HL-60 (cell line): ENCODE data around the gene MTHFSD.

Experiments
- DNase-seq, 2 experiments: peaks; one replicate each; pipeline ENCODE4 v3.0.0-alpha.2; 2010 to 2020; ENCODE audit warnings: low read depth in 1 of 2, low spot score in 1 of 2
- H3K27ac ChIP-seq: fragments of 250-450 bp; sonication (Bioruptor Pico); replicated peaks from 2 replicates; pipeline ENCODE4 v1.5.1; 2020; ENCODE audit warnings: mild to moderate bottlenecking, moderate library complexity
- H3K27me3 ChIP-seq: fragments of 250-450 bp; sonication (Bioruptor Pico); 2 replicates; pipeline ENCODE4 v1.5.1; 2021; ENCODE audit warnings: mild to moderate bottlenecking, moderate library complexity; ENCODE audit not compliant: insufficient read depth, poor library complexity, severe bottlenecking
- H3K4me3 ChIP-seq: replicated peaks from 2 replicates; pipeline ENCODE4 v1.5.1; 2011; ENCODE audit warnings: mild to moderate bottlenecking, control low read depth, low read length; ENCODE audit not compliant: insufficient read depth
- CTCF ChIP-seq: IDR thresholded peaks from one replicate; pipeline ENCODE4 v1.5.1; 2011; ENCODE audit warnings: low read length, control low read depth, inconsistent platforms; ENCODE audit not compliant: insufficient read depth
- GABPA ChIP-seq: IDR thresholded peaks from 2 replicates; pipeline ENCODE4 v1.6.1; 2012; ENCODE audit warnings: low read depth
- POLR2AphosphoS5 ChIP-seq: IDR thresholded peaks from 2 replicates; pipeline ENCODE4 v1.6.1; 2012; ENCODE audit warnings: low read depth
- REST ChIP-seq: IDR thresholded peaks from 2 replicates; pipeline ENCODE4 v1.6.1; 2012; ENCODE audit warnings: low read depth; ENCODE audit not compliant: insufficient replicate concordance
- SPI1 ChIP-seq: IDR thresholded peaks from 2 replicates; pipeline ENCODE4 v1.6.1; 2012; ENCODE audit warnings: low read depth, mild to moderate bottlenecking, borderline replicate concordance

The MTHFSD gene

GRCh38 chr16:86515777-86516622, 39.0 kb downstream of the MTHFSD start:
- no peak for DNase-seq
- H3K4me3 ChIP-seq = no peak overlapping the region
- peaks cover 8% of the 10 kb centered on the region for H3K27me3 ChIP-seq
- no peak for TF ChIP-seq CTCF
- no peak for TF ChIP-seq POLR2AphosphoS5
- no peak for TF ChIP-seq GABPA
- TF ChIP-seq SPI1 = no peak
- no peak for TF ChIP-seq REST
- H3K27ac ChIP-seq = no peak overlapping the region

GRCh38 chr16:86515413-86515776, 39.6 kb downstream of the MTHFSD start:
- H3K27ac ChIP-seq = no peak overlapping the region
- no peak overlapping the region for H3K4me3 ChIP-seq
- TF ChIP-seq REST (no peak), POLR2AphosphoS5 (no peak), CTCF (no peak), SPI1 (no peak), GABPA (no peak)
- H3K27me3 ChIP-seq = peaks cover 8% of the 10 kb centered on the region
- no peak for DNase-seq

GRCh38 chr16:86514481-86515376, 40.3 kb downstream of the MTHFSD start:
- Histone ChIP-seq H3K27me3 (peaks cover 11% of the 10 kb centered on the region), H3K4me3 (no peak overlapping the region), H3K27ac (no peak overlapping the region)
- TF ChIP-seq SPI1 (no peak), REST (no peak), GABPA (no peak)
- no peak for DNase-seq
